GM21825 (cell line): ENCODE measurements around the gene ANKRD22.

Experiments
- ATAC-seq: cut with Tn5 transposase; IDR thresholded peaks from one replicate; pipeline ENCODE4 v1.9.1; 2021; ENCODE audit warnings: mild to moderate bottlenecking, moderate library complexity; ENCODE audit not compliant: unreplicated experiment

ANKRD22 gene

DNA sequence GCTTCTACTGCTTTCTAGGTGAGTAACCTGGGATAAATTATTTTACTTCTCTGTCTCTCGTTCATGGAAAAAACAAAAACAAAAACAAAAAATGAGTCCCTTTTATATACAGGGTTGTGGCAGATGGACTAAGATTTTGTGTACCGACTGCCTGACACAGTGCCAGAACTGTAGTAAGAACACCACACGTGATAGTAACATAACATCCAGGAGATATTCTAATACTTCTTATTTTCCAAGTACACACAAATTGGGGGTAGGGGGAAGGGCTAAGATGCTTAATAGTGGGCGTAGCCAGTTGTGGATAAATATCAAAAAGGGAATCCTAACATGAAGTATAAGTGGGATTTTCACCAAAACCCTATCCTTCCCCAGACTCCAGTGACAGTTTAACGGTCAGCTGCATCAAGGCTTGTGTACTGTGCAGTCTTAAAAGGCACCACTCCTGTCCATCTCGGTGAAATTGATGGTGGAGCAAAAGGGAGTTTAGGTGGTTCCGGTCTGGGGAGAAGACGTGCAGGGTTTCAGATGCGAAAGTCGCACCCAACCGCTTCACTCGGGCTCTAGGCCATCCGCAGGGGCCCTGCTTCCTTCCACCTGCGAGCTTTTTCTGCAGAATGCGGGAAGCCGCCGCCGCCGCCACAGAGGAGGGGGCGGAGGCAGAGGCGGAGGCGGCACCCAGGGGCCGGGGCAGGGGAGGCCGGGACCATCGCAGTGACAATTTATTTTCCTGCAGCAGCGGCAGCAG is 28.1 kb upstream of the ANKRD22 start, which contains the start of gene STAMBPL1:
Gene STAMBPL1 (plus strand): TSS at position 712 of the 748 bp plus-strand sequence. CDS start 21,464 bp downstream, outside the sequence.
- peak; percentile 54 for ATAC-seq

DNA sequence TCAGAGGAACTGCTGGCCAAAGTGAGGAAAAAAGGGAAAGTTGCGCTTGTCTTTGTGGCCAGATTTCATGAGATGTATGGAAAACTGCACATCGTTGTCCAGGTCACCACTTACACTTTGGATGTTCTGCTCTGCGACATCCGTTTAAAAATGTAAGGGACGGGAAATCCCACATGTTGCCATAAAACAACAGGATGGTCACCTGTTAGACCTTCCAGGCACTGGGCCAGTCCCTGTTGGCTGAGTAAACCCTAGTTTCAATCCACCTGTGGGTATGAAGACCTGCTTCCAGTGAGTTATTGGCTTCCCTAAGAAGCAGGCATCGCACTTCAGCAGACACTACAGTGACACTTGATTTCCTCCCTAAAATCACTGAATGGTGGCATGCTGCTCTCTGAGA is 25.7 kb upstream of the ANKRD22 start:
- no peak for ATAC-seq

DNA sequence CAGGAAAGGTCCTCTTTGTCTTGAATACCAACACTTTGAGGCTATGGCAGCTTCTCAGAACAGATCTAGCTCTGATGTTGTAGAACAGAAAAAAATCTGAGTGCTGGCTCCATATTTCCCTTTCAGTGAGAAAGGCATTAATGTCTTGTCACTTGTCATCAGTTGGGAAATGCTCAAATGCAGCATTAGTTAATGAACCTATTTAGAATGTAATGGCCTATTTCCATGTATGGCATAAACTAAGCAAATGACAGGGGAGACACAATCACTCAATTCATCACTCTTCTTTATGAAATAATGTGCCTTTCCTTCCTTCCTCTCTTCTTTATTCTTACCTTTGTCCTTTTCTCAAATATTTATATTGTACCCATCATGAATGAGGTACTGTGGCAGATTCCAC is 23.4 kb upstream of the ANKRD22 start:
- ATAC-seq = no peak

DNA sequence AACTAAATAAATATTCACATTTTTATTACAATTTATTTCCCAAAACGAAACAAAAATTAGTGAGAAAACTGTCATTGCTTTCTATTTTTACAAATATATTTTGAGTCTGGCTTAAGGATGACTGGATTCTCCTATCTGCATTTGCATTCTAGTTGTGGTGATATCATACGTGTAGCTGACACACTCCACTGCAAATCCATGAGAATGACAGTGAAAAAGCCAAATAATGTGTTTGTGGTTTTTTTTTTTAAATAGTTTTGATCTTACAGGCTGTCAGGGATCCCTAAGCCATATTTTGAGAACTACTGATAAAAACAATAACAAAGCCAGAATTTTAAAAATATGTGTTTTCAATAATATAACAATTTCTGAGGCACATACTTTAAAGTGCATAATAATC is 22.6 kb upstream of the ANKRD22 start:
- ATAC-seq = no peak

DNA sequence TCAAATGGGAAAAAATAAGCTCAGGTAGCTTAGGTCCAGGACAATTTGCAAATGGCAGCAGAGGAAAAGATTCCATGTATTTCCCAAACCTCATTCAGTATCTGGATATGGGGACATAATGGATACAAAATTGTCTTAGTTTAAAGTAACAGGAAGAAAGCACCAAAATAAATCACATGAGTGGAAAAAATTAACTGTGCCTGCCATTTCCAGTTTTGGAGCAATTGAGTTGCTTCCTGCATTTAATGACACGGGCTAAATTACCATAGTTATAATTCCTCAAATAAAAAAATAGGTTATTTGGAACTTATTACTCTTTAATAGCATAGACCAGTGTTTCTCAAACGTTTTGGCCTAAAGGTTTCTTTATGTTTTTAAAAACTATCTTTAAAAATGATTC is 22.1 kb upstream of the ANKRD22 start:
- no peak for ATAC-seq

DNA sequence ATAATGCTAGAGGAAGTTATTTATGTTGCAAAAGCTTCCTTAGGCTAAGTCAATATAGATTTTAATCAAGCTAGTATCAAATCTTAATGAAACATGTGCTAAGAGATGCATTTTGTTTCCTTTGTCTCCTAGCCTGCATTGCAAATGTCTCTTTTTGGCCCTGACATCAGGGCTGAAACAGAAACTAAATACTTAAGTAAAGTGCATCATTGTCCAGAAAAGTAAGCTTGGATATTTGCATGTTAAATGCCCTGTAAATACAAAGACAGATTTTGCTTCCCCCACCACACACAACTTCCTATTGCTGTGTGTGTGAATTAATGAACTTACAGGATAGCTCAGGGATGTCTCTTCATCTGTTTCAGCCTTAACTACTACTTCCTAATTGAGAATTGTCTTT is 18.4 kb upstream of the ANKRD22 start:
- ATAC-seq = no peak

DNA sequence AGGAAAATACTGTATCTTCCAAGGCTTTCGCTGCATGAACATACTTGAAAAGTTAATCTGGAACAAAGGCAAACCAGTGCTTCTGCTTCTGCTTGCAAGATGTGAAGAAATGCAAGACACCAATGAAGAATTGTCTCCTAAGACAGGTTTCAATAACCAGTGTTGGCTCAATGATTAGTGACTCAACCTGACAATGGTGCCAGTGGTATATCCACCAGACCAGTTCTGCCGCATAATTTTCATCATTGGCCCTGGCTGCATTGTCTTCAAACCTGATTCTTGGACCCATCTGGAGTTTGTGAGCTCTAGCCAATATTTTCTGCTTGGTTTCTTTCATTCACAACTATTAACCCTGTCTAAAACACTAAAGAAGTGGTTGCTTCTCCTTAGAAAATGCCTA is 14.8 kb upstream of the ANKRD22 start:
- ATAC-seq = no peak

DNA sequence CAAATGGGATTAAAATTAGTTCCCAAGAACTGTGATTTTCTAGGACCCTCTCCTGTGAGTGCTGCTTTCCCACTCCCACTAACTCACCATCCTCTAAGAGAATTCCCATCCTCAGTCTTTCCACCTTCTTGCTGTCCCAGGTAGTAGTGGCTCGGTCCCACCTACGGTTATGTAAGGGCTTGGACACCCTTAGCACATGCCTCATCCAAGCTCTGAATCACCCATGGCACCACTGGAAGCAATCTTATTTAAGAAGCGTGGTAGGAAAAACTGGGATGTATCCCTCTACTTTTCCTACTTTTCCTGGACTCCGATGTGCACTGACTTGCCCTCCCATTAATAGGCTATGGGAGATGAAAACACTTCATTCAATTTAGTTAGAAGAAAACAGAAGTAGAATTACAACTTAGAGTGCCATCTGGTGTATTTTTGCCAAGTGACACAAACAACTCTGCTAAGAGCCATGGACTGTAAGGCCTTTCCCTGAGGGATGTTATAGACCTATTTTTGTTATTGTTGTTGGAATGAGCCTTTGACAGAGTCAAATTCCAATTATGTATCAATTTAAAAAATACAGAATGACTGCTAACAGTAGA is 13.7 kb upstream of the ANKRD22 start:
- ATAC-seq = no peak

DNA sequence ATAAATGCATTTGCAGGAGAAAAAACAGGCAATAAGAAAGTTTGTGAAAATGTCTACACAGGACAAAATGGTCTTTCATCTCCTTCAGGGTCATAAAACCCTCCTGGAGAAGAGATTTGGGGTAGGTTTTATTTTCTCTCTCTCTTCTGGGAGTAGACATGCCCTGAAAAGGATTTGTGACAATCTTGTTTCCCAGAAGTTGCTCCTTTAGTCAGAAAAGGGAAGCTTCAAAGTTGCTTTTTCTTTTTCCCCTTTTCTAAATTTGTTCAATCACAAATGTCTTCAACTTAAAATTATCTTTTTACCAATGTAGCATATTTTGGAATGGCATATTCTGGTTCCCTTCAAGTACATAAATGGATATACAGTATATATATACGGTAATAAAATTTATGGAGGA is 9.4 kb upstream of the ANKRD22 start:
- ATAC-seq = no peak

DNA sequence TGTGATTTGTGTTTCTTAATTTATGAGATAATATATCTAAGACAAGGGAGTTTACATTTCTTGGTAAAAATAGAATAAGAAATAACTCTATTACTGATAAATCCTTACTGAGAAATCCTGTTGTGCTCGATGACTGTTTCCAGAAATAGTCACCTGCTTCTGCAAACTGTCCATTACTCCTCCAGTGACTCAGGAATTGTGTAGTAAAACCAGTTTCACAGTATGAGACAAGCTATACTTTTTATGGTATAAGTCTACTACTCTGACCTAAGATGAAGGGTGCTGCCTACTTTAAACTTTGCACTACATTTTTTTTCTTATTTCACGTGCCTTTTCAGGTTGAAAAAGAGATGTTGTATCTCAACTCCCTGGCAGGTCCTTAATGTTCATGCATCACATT is 6.8 kb upstream of the ANKRD22 start:
- ATAC-seq = no peak

DNA sequence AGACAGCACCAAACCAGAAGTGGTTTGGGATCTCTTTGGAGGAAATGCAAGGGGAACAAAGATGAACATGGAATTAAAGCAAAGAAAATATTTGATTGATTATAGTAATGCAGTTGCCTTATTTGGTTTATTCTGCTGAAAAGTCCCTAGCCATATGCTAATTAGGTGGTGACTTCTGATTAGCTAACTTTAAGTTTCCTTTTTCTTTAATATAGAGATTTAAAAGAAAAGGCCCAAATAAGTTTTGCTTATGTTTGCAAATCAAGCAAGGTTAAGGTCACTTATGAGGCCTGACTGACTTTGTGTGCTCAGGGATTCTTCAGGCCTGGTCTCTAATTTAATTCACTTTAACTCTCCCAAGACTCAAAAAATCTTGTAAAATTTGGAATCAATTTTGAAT is 6.2 kb upstream of the ANKRD22 start:
- no peak for ATAC-seq

DNA sequence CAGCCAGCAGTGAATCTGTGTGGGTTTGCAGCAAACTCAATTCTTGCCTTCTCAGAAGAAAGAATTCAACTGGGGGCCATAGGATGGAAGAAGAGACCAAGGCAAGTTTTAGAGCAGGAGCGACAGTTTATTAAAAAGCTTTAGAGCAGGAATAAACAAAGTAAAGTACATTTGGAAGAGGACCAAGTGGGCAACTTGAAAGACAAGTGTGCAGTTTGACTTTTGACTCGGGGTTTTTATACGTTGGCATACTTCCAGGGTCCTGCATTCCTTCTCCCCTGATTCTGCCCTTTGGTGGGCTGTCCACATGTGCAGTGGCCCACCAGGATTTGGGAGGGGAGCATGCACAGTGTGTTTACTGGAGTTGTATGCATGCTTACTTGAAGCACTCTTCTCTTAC is 3.0 kb upstream of the ANKRD22 start:
- no peak for ATAC-seq

DNA sequence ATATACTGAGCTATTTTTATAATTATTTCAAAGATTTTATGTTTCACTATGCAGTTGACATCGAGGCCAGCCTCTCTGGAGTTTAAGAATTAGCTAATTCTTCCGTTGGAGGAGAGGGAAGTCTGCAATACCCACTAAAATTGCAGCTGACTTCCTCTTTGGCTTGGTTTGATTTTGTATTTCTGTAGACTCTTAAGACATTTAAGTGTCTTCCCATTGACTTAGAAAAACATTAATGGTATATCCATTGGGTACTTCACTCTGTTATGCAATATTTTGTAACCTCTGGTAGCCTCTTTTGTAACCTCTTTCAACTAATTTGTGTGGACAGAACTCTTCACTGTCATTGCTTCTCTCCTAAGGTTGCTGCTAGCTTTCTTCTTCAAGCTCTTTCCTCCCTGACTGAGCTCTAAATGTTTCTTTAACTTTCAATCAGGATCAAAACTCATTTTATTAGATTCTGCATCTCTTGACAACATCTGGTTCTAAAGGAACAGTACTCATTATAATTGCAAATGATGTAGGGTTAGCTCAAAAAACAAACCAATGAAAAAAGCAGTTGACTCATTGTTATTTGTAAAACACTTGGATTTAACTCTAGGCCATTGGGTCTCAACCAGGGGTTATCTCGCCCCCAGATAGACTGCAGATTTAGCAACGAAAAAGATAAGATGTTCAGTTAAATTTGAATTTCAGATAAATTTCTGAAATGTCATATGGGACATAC is 1.7 kb upstream of the ANKRD22 start:
- ATAC-seq = no peak

DNA sequence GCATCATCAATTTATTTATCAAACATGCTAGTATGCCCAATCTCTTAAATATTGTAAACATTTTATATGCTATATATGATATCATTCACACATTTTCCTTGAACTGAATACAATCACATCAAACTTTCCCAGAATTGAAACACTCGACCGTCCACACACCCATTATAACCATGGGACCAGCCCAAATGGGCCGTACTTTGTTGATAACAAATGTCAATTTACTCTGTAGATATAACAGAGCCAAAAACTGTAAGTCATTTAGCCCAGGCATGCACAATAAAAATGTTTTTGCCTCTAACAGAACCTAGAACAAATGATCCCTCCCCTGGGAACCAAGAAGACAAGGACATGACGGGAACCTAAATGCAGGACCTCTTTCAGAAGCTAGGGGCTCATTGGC is 683 bp upstream of the ANKRD22 start:
- no peak for ATAC-seq

DNA sequence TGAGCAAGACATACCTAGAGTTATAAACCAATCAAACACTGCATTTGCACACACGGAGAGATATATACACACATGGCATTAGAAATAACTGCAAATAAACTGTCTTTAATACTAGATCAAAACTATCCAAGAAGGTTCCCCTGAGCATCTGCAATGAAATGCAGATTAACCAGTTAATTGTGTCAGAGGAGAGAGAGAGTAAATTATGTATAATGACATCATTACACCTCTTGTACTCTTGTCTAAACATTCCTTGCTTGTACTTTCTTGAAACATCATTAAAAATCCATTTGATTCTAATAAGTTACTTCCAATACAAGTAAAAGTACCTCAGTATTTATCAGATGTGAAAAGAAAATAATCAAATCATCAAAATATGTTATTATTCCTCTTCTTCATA is 932 bp downstream of the ANKRD22 start:
- no peak for ATAC-seq

DNA sequence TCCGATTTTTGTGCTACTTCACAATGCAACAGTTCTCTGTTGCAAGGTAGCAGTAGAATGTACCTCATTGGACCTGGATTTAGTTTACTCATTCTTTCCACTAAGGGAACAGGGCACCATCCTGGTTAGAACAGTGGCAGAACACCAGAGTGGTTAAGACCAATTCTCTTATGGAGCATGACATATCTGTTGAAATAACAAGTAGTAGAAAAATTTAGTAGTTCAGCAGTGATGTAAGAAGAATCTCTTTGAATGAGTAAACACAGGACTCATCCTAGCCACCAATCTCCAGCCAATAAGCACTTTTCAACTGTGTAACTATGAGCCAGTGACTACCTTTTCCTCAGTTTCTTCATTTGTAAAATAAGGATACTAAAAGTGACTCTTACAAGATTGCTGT is 2.4 kb downstream of the ANKRD22 start:
- no peak for ATAC-seq

DNA sequence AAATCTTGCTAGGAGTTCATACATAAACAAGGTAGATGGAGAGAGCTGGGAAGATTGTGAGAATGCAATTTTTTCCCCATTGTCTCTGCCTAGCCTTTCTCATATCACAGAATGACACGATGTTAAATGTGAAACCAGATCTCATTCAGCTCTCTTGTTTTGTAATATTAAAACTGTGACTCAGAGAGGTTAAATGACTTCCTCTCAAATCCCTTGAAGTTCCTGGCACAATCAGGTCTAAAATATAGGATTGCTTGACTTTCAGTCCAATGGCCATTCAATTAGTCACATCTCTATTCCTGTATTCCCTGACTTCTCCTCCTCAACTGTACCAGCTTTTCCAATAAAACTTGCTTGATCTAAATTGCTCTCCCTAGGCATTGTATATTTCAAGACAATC is 3.1 kb downstream of the ANKRD22 start:
- ATAC-seq = no peak

DNA sequence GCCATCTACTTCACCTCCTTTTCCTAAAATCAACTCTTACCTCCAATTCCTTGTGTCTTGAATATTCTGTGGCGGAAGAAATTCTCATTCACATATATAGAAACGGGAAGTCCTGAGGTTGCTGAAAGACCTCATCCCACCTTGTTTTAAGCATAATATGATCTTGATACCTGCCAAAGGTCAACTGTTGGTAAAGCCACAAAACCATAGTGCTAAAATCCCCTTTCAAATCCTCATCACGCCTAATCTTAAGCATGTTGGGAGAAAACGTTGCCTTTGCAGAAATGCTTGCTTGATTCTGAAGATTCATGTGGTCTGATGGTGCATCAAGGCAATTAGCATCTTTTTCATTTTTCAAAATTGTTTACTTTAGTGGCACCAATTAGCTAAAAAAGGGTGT is 8.5 kb downstream of the ANKRD22 start:
- ATAC-seq = no peak

DNA sequence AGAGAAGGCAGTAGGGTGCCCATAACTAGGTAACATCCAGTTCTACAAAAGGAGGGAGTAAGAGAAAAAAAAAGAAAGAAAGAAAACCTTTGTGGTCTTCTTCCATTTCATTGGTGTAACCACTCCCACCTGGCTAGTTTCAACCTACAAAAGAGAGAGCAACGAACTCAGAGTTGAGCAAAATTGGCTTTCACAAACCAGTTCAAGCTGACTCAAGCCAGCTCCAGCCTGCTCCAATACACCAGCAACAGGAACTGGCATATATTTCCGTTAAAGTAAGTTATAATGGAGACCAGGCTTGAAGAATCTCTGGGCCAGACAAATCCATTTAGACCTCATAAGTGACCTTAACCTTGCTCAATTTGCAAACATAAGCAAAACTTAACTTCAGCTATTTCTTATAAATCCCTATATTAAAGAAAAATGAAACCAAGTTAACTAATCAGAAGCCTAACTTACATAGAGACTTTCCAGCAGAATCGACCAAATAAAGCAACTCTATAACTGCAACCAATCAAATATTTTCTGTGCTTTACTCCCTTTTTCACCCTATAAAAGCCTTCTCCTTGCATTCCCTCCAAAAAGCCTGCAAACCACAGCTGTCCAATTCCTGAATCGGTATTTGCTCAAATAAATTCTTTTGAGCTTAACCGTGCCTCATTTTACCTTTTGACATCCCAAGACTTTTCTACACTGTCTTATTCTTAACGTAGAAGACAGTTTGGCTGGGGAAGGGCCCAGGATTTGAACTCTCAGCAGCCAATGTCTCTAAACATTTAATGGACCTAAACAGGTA is 10.1 kb downstream of the ANKRD22 start:
- no peak for ATAC-seq

DNA sequence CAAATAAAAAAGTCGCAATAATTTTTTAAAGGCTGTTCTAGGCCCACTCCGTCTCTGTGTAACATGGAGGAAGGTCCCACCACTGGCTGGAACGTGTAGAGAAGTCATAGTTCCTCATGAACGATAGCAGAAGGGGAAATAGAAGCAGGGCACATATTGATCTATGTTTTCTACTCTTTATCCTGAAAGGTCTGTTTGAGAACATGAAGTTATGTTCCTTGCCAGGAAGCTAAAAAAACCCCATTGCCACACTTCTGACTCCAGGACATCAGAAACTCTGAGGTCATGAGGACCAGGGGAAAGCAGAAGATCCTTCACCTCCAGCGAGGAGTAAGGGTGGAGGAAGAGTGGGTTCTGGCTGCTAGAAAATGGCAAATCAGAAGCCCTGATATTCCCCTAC is 10.8 kb downstream of the ANKRD22 start:
- ATAC-seq = no peak

DNA sequence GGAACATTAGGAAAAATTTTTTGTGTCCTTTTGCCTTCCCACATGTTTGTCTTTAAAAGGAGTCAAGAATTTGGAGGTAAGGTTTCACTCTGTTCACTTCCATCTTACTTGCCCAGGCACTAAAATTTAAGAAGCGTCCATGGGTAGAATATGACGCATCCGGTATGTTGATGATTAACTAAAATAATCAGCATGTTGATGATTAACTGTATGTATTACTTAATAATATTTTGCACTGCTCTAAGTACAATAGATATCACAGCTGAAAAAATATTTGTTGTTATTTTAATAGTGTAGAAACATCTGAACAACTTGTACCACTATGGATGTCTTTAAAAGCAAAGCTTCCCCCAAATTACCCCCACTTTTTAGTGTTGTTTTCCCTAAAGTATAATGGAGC is 11.5 kb downstream of the ANKRD22 start:
- no peak for ATAC-seq
